GM12865 (cell line): Measurements from ENCODE around the gene DPAGT1.
"Not testable (repeated sequence)": the region's sequence is repeated elsewhere in the genome, so short reads cannot be mapped to it uniquely, and the experiment has no call there.

Source experiments
- DNase-seq: peaks from one replicate; pipeline ENCODE4 v3.0.0; 2010; ENCODE audit warnings: low read depth
- H3K4me3 ChIP-seq: 2 replicates; pipeline ENCODE4 v1.5.1; 2011; ENCODE audit warnings: mild to moderate bottlenecking, low read depth, low read length, control low read depth
- CTCF ChIP-seq: IDR thresholded peaks from 2 replicates; pipeline ENCODE4 v1.5.1; 2011; ENCODE audit warnings: low read length, control low read depth, low read depth, inconsistent platforms; ENCODE audit not compliant: insufficient read depth; ENCODE audit errors: missing control alignments

DPAGT1 gene

GRCh38 chr11:119103793-119104192, 2.1 kb upstream of the DPAGT1 start:
- no peak for TF ChIP-seq CTCF
- no peak overlapping the region for H3K4me3 ChIP-seq
- DNase-seq, result no peak

GRCh38 chr11:119103161-119103664, 1.6 kb upstream of the DPAGT1 start:
- peak overlapping the region; percentile 89 for H3K4me3 ChIP-seq
- not testable (repeated sequence) for DNase-seq

- DNase-seq, result peak; percentile 73
- peak overlapping the region; percentile 89 for H3K4me3 ChIP-seq
- no peak for TF ChIP-seq CTCF
Observed at GRCh38 chr11:119100994-119101758, 477 bp downstream of the DPAGT1 start.

- peak overlapping the region; percentile 89 for H3K4me3 ChIP-seq
- no peak for DNase-seq
- TF ChIP-seq CTCF, result peak; percentile 17
Observed at GRCh38 chr11:119100246-119100970, 1.2 kb downstream of the DPAGT1 start.

- H3K4me3 ChIP-seq, result no peak overlapping the region
- no peak for DNase-seq
- TF ChIP-seq CTCF, result no peak
Observed at GRCh38 chr11:119099711-119100110, 1.9 kb downstream of the DPAGT1 start.

- TF ChIP-seq CTCF, result no peak
- H3K4me3 ChIP-seq, result peak overlapping the region; percentile 61
- peak; percentile 100 for DNase-seq
Observed at GRCh38 chr11:119095066-119095880, 6.4 kb downstream of the DPAGT1 start.

- DNase-seq, result peak; percentile 88
- TF ChIP-seq CTCF, result peak; percentile 66
Observed at GRCh38 chr11:119094816-119095065, 6.9 kb downstream of the DPAGT1 start.

More at GRCh38 chr11:119094816-119095065, 6.9 kb downstream of the DPAGT1 start:
- peak overlapping the region; percentile 61 for H3K4me3 ChIP-seq
